ENCODE measurements around the gene RSRC1.

GRCh38 chr3:158313338-158313927 lies 203.5 kb downstream of the RSRC1 start:
- TF ChIP-seq, protein P1, sequence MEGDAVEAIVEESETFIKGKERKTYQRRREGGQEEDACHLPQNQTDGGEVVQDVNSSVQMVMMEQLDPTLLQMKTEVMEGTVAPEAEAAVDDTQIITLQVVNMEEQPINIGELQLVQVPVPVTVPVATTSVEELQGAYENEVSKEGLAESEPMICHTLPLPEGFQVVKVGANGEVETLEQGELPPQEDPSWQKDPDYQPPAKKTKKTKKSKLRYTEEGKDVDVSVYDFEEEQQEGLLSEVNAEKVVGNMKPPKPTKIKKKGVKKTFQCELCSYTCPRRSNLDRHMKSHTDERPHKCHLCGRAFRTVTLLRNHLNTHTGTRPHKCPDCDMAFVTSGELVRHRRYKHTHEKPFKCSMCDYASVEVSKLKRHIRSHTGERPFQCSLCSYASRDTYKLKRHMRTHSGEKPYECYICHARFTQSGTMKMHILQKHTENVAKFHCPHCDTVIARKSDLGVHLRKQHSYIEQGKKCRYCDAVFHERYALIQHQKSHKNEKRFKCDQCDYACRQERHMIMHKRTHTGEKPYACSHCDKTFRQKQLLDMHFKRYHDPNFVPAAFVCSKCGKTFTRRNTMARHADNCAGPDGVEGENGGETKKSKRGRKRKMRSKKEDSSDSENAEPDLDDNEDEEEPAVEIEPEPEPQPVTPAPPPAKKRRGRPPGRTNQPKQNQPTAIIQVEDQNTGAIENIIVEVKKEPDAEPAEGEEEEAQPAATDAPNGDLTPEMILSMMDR (IDR thresholded peaks at IDR 0.05; ENCODE audit: insufficient read depth, low read depth, low read length): peak; percentile 35
- TF ChIP-seq EZH2 (IDR thresholded peaks at IDR 0.05; ENCODE audit: insufficient read depth, low read length): no peak

All from astrocyte (in vitro differentiated cells and primary cell).